ENCODE data around the gene COPS6. TPM values are rescaled to one million over a fixed set of nuclear protein-coding genes. Genes with fewer than 3 reads are reported as not detected.
"Not testable (repeated sequence)": the region's sequence is repeated elsewhere in the genome, so short reads cannot be mapped to it uniquely, and the experiment has no call there.

COPS6 gene
- total and polyA plus RNA-seq, 4 donors: 28.7 to 63.2 (median 46.8) TPM

DNA sequence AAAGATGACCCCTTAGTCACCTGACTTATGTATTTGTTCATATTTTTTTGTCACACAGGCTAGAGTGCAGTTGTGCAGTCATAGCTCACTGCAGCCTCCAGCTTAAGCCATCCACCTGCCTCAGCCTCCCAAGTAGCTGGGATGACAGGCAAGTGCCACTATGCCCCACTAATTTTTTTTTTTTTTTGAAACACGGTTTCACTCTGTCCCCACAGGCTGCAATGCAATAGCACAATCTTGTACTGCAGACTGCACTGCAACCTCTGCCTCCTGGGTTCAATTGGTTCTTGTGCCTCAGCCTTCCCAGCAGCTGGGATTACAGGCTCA lies 39.8 kb downstream of the COPS6 start:
- no peak overlapping the region for H3K4me3 ChIP-seq (ENCODE audit: low read depth in 1 of 3, low read length in 3 of 3)
- TF ChIP-seq, protein P1, sequence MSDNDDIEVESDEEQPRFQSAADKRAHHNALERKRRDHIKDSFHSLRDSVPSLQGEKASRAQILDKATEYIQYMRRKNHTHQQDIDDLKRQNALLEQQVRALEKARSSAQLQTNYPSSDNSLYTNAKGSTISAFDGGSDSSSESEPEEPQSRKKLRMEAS (IDR thresholded peaks at IDR 0.05): no peak
- TF ChIP-seq, protein P2, sequence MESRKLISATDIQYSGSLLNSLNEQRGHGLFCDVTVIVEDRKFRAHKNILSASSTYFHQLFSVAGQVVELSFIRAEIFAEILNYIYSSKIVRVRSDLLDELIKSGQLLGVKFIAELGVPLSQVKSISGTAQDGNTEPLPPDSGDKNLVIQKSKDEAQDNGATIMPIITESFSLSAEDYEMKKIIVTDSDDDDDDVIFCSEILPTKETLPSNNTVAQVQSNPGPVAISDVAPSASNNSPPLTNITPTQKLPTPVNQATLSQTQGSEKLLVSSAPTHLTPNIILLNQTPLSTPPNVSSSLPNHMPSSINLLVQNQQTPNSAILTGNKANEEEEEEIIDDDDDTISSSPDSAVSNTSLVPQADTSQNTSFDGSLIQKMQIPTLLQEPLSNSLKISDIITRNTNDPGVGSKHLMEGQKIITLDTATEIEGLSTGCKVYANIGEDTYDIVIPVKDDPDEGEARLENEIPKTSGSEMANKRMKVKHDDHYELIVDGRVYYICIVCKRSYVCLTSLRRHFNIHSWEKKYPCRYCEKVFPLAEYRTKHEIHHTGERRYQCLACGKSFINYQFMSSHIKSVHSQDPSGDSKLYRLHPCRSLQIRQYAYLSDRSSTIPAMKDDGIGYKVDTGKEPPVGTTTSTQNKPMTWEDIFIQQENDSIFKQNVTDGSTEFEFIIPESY (IDR thresholded peaks at IDR 0.05): no peak
- no peak for TF ChIP-seq HNF4G (IDR thresholded peaks at IDR 0.05)
- TF ChIP-seq YY1 (IDR thresholded peaks at IDR 0.05): no peak
- TF ChIP-seq CTCF (IDR thresholded peaks at IDR 0.05; ENCODE audit: low read depth, low read length, missing input control): no peak
- no peak for TF ChIP-seq NR2F2 (IDR thresholded peaks at IDR 0.05)
- TF ChIP-seq EGR1 (IDR thresholded peaks at IDR 0.05; ENCODE audit: low read depth in 2 of 2): no peak
- no peak for TF ChIP-seq HNF4A (conservative IDR thresholded peaks at IDR 0.05)
- TF ChIP-seq, protein P3, sequence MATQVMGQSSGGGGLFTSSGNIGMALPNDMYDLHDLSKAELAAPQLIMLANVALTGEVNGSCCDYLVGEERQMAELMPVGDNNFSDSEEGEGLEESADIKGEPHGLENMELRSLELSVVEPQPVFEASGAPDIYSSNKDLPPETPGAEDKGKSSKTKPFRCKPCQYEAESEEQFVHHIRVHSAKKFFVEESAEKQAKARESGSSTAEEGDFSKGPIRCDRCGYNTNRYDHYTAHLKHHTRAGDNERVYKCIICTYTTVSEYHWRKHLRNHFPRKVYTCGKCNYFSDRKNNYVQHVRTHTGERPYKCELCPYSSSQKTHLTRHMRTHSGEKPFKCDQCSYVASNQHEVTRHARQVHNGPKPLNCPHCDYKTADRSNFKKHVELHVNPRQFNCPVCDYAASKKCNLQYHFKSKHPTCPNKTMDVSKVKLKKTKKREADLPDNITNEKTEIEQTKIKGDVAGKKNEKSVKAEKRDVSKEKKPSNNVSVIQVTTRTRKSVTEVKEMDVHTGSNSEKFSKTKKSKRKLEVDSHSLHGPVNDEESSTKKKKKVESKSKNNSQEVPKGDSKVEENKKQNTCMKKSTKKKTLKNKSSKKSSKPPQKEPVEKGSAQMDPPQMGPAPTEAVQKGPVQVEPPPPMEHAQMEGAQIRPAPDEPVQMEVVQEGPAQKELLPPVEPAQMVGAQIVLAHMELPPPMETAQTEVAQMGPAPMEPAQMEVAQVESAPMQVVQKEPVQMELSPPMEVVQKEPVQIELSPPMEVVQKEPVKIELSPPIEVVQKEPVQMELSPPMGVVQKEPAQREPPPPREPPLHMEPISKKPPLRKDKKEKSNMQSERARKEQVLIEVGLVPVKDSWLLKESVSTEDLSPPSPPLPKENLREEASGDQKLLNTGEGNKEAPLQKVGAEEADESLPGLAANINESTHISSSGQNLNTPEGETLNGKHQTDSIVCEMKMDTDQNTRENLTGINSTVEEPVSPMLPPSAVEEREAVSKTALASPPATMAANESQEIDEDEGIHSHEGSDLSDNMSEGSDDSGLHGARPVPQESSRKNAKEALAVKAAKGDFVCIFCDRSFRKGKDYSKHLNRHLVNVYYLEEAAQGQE (IDR thresholded peaks at IDR 0.05): no peak
- no peak for TF ChIP-seq JUND (IDR thresholded peaks at IDR 0.05)
- TF ChIP-seq GABPA (IDR thresholded peaks at IDR 0.05 in 1 of 2, conservative IDR thresholded peaks at IDR 0.05 in 1 of 2): no peak
- no peak for TF ChIP-seq TAF1 (conservative IDR thresholded peaks at IDR 0.05)
- TF ChIP-seq SP1 (IDR thresholded peaks at IDR 0.05): no peak
- no peak for TF ChIP-seq FOXA2 (IDR thresholded peaks at IDR 0.05)
- no peak for TF ChIP-seq FOXA1 (IDR thresholded peaks at IDR 0.05)
- TF ChIP-seq ATF3 (IDR thresholded peaks at IDR 0.05): no peak
- TF ChIP-seq RXRA (IDR thresholded peaks at IDR 0.05): no peak
- TF ChIP-seq RAD21 (IDR thresholded peaks at IDR 0.05): no peak
- no peak overlapping the region for H3K27ac ChIP-seq (ENCODE audit: low read depth in 1 of 2, low read length in 2 of 2)
- DNase-seq (ENCODE audit: low spot score): no peak
- peaks cover 9 to 40% (median 19%) of the 10 kb centered on the region in 4 donors for H3K4me1 ChIP-seq (ENCODE audit: control insufficient read depth in 4 of 4, insufficient read depth in 4 of 4, low read length in 3 of 4)
- H3K9ac ChIP-seq (ENCODE audit: low read depth in 1 of 2, low read length in 2 of 2): no peak overlapping the region
- 71% methylated on average over 1 of the region's 1 CpG for WGBS
- no peaks in the 10 kb centered on the region for H3K9me3 ChIP-seq (ENCODE audit: control insufficient read depth in 4 of 4, low read length in 3 of 4)
- no peaks in the 10 kb centered on the region for H3K36me3 ChIP-seq (ENCODE audit: control insufficient read depth in 4 of 4, insufficient read depth in 3 of 4, low read depth in 1 of 4, low read length in 3 of 4)
- no peaks in the 10 kb centered on the region for H3K27me3 ChIP-seq (ENCODE audit: control insufficient read depth in 4 of 4, insufficient read depth in 4 of 4, low read length in 3 of 4)

GRCh38 chr7:100130220-100130607 lies 41.4 kb downstream of the COPS6 start:
- H3K9me3 ChIP-seq (ENCODE audit: control insufficient read depth in 4 of 4, low read length in 3 of 4); H3K4me3 ChIP-seq (ENCODE audit: low read depth in 1 of 3, low read length in 3 of 3); H3K9ac ChIP-seq (ENCODE audit: low read depth in 1 of 2, low read length in 2 of 2); H3K27ac ChIP-seq (ENCODE audit: low read depth in 1 of 2, low read length in 2 of 2); H3K36me3 ChIP-seq (ENCODE audit: control insufficient read depth in 4 of 4, insufficient read depth in 3 of 4, low read depth in 1 of 4, low read length in 3 of 4); H3K27me3 ChIP-seq (ENCODE audit: control insufficient read depth in 4 of 4, insufficient read depth in 4 of 4, low read length in 3 of 4); DNase-seq (ENCODE audit: low spot score): not testable (repeated sequence)
- 98% methylated on average over 1 of the region's 1 CpG for WGBS
- H3K4me1 ChIP-seq (ENCODE audit: control insufficient read depth in 4 of 4, insufficient read depth in 4 of 4, low read length in 3 of 4): peaks cover 9 to 35% (median 19%) of the 10 kb centered on the region in 4 donors
